ENCODE data around the gene CMPK2. TPM values are rescaled to one million over a fixed set of nuclear protein-coding genes. Genes with fewer than 3 reads are reported as not detected.

Gene CMPK2
- total RNA-seq, 2 donors from 2014 or later, result 2.1 to 3.8 TPM

GRCh38 chr2:6823111-6823510 is 42.6 kb downstream of the CMPK2 start:
- Histone ChIP-seq H3K4me1 (ENCODE audit: control insufficient read depth, insufficient read depth, low read length) (no peaks in the 10 kb centered on the region), H3K9me3 (ENCODE audit: control insufficient read depth, low read length) (no peaks in the 10 kb centered on the region), H3K4me3 (ENCODE audit: low read length) (no peak overlapping the region), H3K27ac (ENCODE audit: low read depth, low read length) (no peak overlapping the region), H3K27me3 (ENCODE audit: control insufficient read depth, insufficient read depth, low read length, poor library complexity, severe bottlenecking) (no peaks in the 10 kb centered on the region), H3K36me3 (ENCODE audit: control insufficient read depth, insufficient read depth, low read length) (no peaks in the 10 kb centered on the region), H3K9ac (ENCODE audit: extremely low read depth, low read length, poor library complexity, severe bottlenecking) (no peak overlapping the region)
- 79 to 82% methylated on average over 5 of the region's 5 CpGs for WGBS, 2 experiments (ENCODE audit: insufficient coverage in 1 of 2, insufficient read length in 1 of 2)
- Mint-ChIP-seq H3K27me3 (ENCODE audit: insufficient read depth) (peaks cover 2% of the 10 kb centered on the region), H3K36me3 (ENCODE audit: low read depth) (no peaks in the 10 kb centered on the region), H3K4me1 (peaks cover 8% of the 10 kb centered on the region), H3K27ac (no peak overlapping the region), H3K4me3 (no peak overlapping the region), H3K9me3 (no peaks in the 10 kb centered on the region)
- no peak for DNase-seq
- TF ChIP-seq CTCF (conservative IDR thresholded peaks at IDR 0.05), result no peak

GRCh38 chr2:6822406-6822805 is 43.3 kb downstream of the CMPK2 start:
- no peak for TF ChIP-seq CTCF (conservative IDR thresholded peaks at IDR 0.05)
- Histone ChIP-seq H3K36me3 (ENCODE audit: control insufficient read depth, insufficient read depth, low read length) (no peaks in the 10 kb centered on the region), H3K9me3 (ENCODE audit: control insufficient read depth, low read length) (no peaks in the 10 kb centered on the region), H3K27ac (ENCODE audit: low read depth, low read length) (no peak overlapping the region), H3K4me1 (ENCODE audit: control insufficient read depth, insufficient read depth, low read length) (no peaks in the 10 kb centered on the region), H3K27me3 (ENCODE audit: control insufficient read depth, insufficient read depth, low read length, poor library complexity, severe bottlenecking) (no peaks in the 10 kb centered on the region), H3K9ac (ENCODE audit: extremely low read depth, low read length, poor library complexity, severe bottlenecking) (no peak overlapping the region), H3K4me3 (ENCODE audit: low read length) (no peak overlapping the region)
- DNase-seq, result no peak
- Mint-ChIP-seq H3K9me3 (no peaks in the 10 kb centered on the region), H3K36me3 (ENCODE audit: low read depth) (no peaks in the 10 kb centered on the region), H3K4me1 (peaks cover 6% of the 10 kb centered on the region), H3K27me3 (ENCODE audit: insufficient read depth) (peaks cover 2% of the 10 kb centered on the region), H3K4me3 (no peak overlapping the region), H3K27ac (no peak overlapping the region)
- WGBS, 2 experiments (ENCODE audit: insufficient coverage in 1 of 2, insufficient read length in 1 of 2), result 86% methylated on average over 2 of the region's 3 CpGs; no CpG with 5 or more reads in 1 of the 2 experiments

- no peak for DNase-seq
- WGBS, 2 experiments (ENCODE audit: insufficient coverage in 1 of 2, insufficient read length in 1 of 2), result 93 to 94% methylated on average over 18 to 21 of the region's 21 CpGs
- H3K4me3 Mint-ChIP-seq, result no peak overlapping the region
- H3K4me1 ChIP-seq (ENCODE audit: control insufficient read depth, insufficient read depth, low read length), result no peaks in the 10 kb centered on the region
- no peaks in the 10 kb centered on the region for H3K36me3 ChIP-seq (ENCODE audit: control insufficient read depth, insufficient read depth, low read length)
- no peaks in the 10 kb centered on the region for H3K36me3 Mint-ChIP-seq (ENCODE audit: low read depth)
- no peak overlapping the region for H3K27ac Mint-ChIP-seq
- no peak overlapping the region for H3K27ac ChIP-seq (ENCODE audit: low read depth, low read length)
- H3K4me3 ChIP-seq (ENCODE audit: low read length), result no peak overlapping the region
- H3K27me3 Mint-ChIP-seq (ENCODE audit: insufficient read depth), result peaks cover 4% of the 10 kb centered on the region
- no peak for TF ChIP-seq CTCF (conservative IDR thresholded peaks at IDR 0.05)
- no peak overlapping the region for H3K9ac ChIP-seq (ENCODE audit: extremely low read depth, low read length, poor library complexity, severe bottlenecking)
- H3K9me3 ChIP-seq (ENCODE audit: control insufficient read depth, low read length), result no peaks in the 10 kb centered on the region
- H3K4me1 Mint-ChIP-seq, result peaks cover 6% of the 10 kb centered on the region
- no peaks in the 10 kb centered on the region for H3K9me3 Mint-ChIP-seq
- H3K27me3 ChIP-seq (ENCODE audit: control insufficient read depth, insufficient read depth, low read length, poor library complexity, severe bottlenecking), result no peaks in the 10 kb centered on the region
These were observed 44.7 kb downstream of the CMPK2 start for GRCh38 chr2:6820903-6821584.
